GM23338 (cell line): ENCODE data around the gene SNCA. TPM values are rescaled to one million over a fixed set of nuclear protein-coding genes. Genes with fewer than 3 reads are reported as not detected.

ENCODE experiments used
- ATAC-seq: fragments of 200-7000 bp; cut with Tn5 transposase; 3 replicates; pipeline ENCODE4 v1.9.1; 2020
- DNase-seq: peaks from one replicate; pipeline ENCODE4 v3.0.0-alpha.2; 2015; ENCODE audit warnings: low spot score
- H2AFZ ChIP-seq: fragments of 200-600 bp; sonication (generic); 2 replicates; pipeline ENCODE4 v1.8.0; 2016; ENCODE audit warnings: antibody characterized with exemption, mild to moderate bottlenecking, moderate library complexity
- H3F3A ChIP-seq: fragments of 200-600 bp; sonication (generic); replicated peaks from 2 replicates; pipeline ENCODE4 v1.8.0; 2017; ENCODE audit warnings: antibody characterized with exemption, mixed run types, low read depth
- H3K27ac ChIP-seq: fragments of 200-600 bp; sonication (generic); 2 replicates; pipeline ENCODE4 v1.6.1; 2016; ENCODE audit warnings: low read depth
- H3K27me3 ChIP-seq: fragments of 200-600 bp; sonication (generic); 2 replicates; pipeline ENCODE4 v1.8.0; 2016; ENCODE audit warnings: mild to moderate bottlenecking, mixed run types, moderate library complexity; ENCODE audit not compliant: insufficient read depth
- H3K36me3 ChIP-seq: fragments of 200-600 bp; sonication (generic); 2 replicates; pipeline ENCODE4 v1.8.0; 2016; ENCODE audit warnings: mild to moderate bottlenecking; ENCODE audit not compliant: insufficient read depth
- H3K4me1 ChIP-seq: fragments of 200-600 bp; sonication (generic); 2 replicates; pipeline ENCODE4 v1.8.0; 2016; ENCODE audit warnings: mild to moderate bottlenecking, moderate library complexity; ENCODE audit not compliant: insufficient read depth
- H3K4me2 ChIP-seq: fragments of 200-600 bp; sonication (generic); 2 replicates; pipeline ENCODE4 v1.7.1; 2017; ENCODE audit warnings: mixed run types
- H3K4me3 ChIP-seq: fragments of 200-600 bp; sonication (generic); 2 replicates; pipeline ENCODE4 v1.6.1; 2016; ENCODE audit warnings: mixed run types
- H3K79me2 ChIP-seq: fragments of 200-600 bp; sonication (generic); replicated peaks from 2 replicates; pipeline ENCODE4 v1.8.0; 2017; ENCODE audit warnings: mild to moderate bottlenecking; ENCODE audit not compliant: insufficient read depth
- H3K9me2 ChIP-seq: fragments of 200-600 bp; sonication (generic); 2 replicates; pipeline ENCODE4 v1.8.0; 2017; ENCODE audit not compliant: insufficient read depth
- H4K20me1 ChIP-seq: fragments of 200-600 bp; sonication (generic); replicated peaks from 2 replicates; pipeline ENCODE4 v1.8.0; 2017; ENCODE audit warnings: mild to moderate bottlenecking; ENCODE audit not compliant: insufficient read depth
- H3K27ac Mint-ChIP-seq: 2 replicates; pipeline ENCODE4 v1.8.0; 2020; ENCODE audit warnings: inconsistent platforms, mild to moderate bottlenecking, moderate library complexity, mixed read lengths
- H3K27me3 Mint-ChIP-seq: 3 replicates; pipeline ENCODE4 v1.8.0; 2022; ENCODE audit warnings: low read depth, mild to moderate bottlenecking, moderate library complexity, mixed read lengths, inconsistent platforms; ENCODE audit not compliant: insufficient read depth, poor library complexity
- H3K36me3 Mint-ChIP-seq: 3 replicates; pipeline ENCODE4 v1.8.0; 2021; ENCODE audit warnings: low read depth, mild to moderate bottlenecking, inconsistent platforms, moderate library complexity, mixed read lengths
- H3K4me1 Mint-ChIP-seq: 3 replicates; pipeline ENCODE4 v1.8.0; 2020; ENCODE audit warnings: mild to moderate bottlenecking, inconsistent platforms, mixed read lengths
- H3K4me3 Mint-ChIP-seq: 3 replicates; pipeline ENCODE4 v1.8.0; 2021; ENCODE audit warnings: moderate library complexity, mild to moderate bottlenecking, inconsistent platforms, mixed read lengths
- H3K9me3 Mint-ChIP-seq: 3 replicates; pipeline ENCODE4 v1.8.0; 2020; ENCODE audit warnings: moderate library complexity, mild to moderate bottlenecking, inconsistent platforms, mixed read lengths
- CREB1 ChIP-seq: fragments of 250-450 bp; sonication (Bioruptor Pico); IDR thresholded peaks from 2 replicates; pipeline ENCODE4 v1.5.0; 2020; ENCODE audit warnings: low read depth, mild to moderate bottlenecking, moderate library complexity
- EZH2 ChIP-seq: fragments of 200-600 bp; sonication (generic); IDR thresholded peaks from one replicate; pipeline ENCODE4 v1.8.0; 2017; ENCODE audit warnings: antibody characterized with exemption, mild to moderate bottlenecking, low read depth; ENCODE audit not compliant: unreplicated experiment
- EZH2phosphoT487 ChIP-seq: fragments of 200-600 bp; sonication (generic); IDR thresholded peaks from one replicate; pipeline ENCODE4 v1.8.1; 2018; ENCODE audit warnings: antibody characterized with exemption; ENCODE audit not compliant: unreplicated experiment
- JUNB ChIP-seq: IDR thresholded peaks from one replicate; pipeline ENCODE4 v1.6.1; 2016; ENCODE audit warnings: antibody characterized with exemption; ENCODE audit not compliant: unreplicated experiment
- NANOG ChIP-seq: IDR thresholded peaks from 2 replicates; pipeline ENCODE4 v1.6.1; 2016; ENCODE audit warnings: antibody characterized with exemption, borderline replicate concordance
- POLR2AphosphoS5 ChIP-seq: IDR thresholded peaks from 2 replicates; pipeline ENCODE4 v1.6.1; 2016; ENCODE audit warnings: antibody characterized with exemption, low read depth
- STAT1 ChIP-seq: IDR thresholded peaks from one replicate; pipeline ENCODE4 v1.6.1; 2016; ENCODE audit warnings: antibody characterized with exemption; ENCODE audit not compliant: unreplicated experiment
- ZNF331 ChIP-seq: fragments of 250-450 bp; sonication (Bioruptor Pico); IDR thresholded peaks from 2 replicates; pipeline ENCODE4 v1.5.0; 2020; ENCODE audit warnings: low read depth, mild to moderate bottlenecking, moderate library complexity
- polyA plus RNA-seq: library from polyadenylated mRNA; unstranded; fragments of >200 nt; fragmentation: Nextera tagmentation; extraction: Ambion mirVana; gene quantifications from 2 replicates; pipeline ENCODE4 v1.2.1, GENCODE V29; 2016
- total RNA-seq: library from RNA; depleted of rRNA; stranded (reverse); fragments of >200 nt; shearing (Covaris generic); gene quantifications from 2 replicates; pipeline ENCODE4 v1.2.3, GENCODE V29; 2014
- TF ChIP-seq, protein P1 (sequence below), 2 experiments: fragments of 200-600 bp in 1 of 2; sonication (generic) in 1 of 2; conservative IDR thresholded peaks; 2 replicates each; pipeline versions ENCODE4 v1.5.1 to v1.6.1; 2016 to 2017; ENCODE audit warnings: antibody characterized with exemption in 2 of 2, low read depth in 2 of 2, mild to moderate bottlenecking in 2 of 2, moderate library complexity in 1 of 2
- TF ChIP-seq, protein P2 (sequence below): IDR thresholded peaks from 2 replicates; pipeline ENCODE4 v1.6.1; 2016; ENCODE audit warnings: antibody characterized with exemption
- TF ChIP-seq, protein P3 (sequence below): IDR thresholded peaks from one replicate; pipeline ENCODE4 v1.6.1; 2018; ENCODE audit warnings: antibody characterized with exemption; ENCODE audit not compliant: unreplicated experiment

SNCA gene
- total and polyA plus RNA-seq, 2 experiments from 2014 or later, result 15.6 to 31.1 TPM

DNA sequence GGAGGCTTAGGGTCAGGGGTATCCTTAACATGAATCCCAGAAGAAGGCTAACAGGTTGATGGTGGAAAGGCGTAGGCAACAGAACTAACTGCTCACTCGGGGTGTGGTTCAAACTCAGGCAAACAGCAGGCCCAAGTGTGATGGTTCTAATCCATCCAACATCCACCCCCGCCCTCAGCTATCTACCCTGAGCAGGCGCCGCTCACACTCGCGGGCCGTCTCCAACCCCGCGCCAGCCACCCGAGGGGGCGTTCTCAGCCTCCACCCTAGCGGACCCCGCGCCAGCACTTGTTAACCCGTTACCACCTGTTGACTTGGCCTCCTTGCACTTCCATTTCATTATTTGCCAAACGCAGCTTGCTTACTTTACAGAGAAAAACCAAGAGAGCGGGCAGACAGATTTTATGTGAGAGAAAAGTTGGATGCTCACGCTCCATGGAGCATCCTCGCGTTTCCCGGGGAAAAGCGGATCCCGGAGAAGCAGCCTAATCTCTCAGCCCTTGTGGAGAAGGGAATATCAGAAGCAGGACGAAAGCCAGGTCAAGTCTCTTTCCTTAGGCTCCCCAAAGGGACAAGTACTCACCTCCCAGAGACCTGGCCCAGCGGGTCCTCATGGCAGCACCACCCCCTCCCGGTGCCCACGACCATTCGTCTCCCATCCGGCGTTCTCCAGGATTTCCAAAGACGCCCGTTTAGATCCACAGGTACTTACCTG, 773 bp downstream of the SNCA start:
- H3K27ac Mint-ChIP-seq, result no peak overlapping the region
- H3K79me2 ChIP-seq, result no peaks in the 10 kb centered on the region; the same call in 1 of the 2 replicates
- peak overlapping the region; percentile 84 for H3K4me2 ChIP-seq
- H3K4me3 ChIP-seq, result peak overlapping the region; percentile 63
- H3K9me2 ChIP-seq, result no peaks in the 10 kb centered on the region
- peak overlapping the region; percentile 87 for H3K4me3 Mint-ChIP-seq
- H3K36me3 ChIP-seq, result no peaks in the 10 kb centered on the region
- H3K9me3 Mint-ChIP-seq, result no peaks in the 10 kb centered on the region
- H3K36me3 Mint-ChIP-seq, result no peaks in the 10 kb centered on the region
- H3K27me3 Mint-ChIP-seq, result peaks cover 19% of the 10 kb centered on the region
- peak; percentile 48 for TF ChIP-seq EZH2
- no peak for TF ChIP-seq CREB1 (CRISPR knock-in tag)
- H3K27me3 ChIP-seq, result peaks cover 15% of the 10 kb centered on the region
- peak overlapping the region; percentile 89 for H2AFZ ChIP-seq
- 0 out of 2 replicates have a peak, but pooled peaks cover 3% of the 10 kb centered on the region for H4K20me1 ChIP-seq
- no peaks in the 10 kb centered on the region for H3F3A ChIP-seq
- ATAC-seq (peak; percentile 45), DNase-seq (peak; percentile 61)
- peaks cover 16% of the 10 kb centered on the region for H3K4me1 Mint-ChIP-seq
- H3K4me1 ChIP-seq, result peaks cover 17% of the 10 kb centered on the region
- no peak overlapping the region for H3K27ac ChIP-seq

DNA sequence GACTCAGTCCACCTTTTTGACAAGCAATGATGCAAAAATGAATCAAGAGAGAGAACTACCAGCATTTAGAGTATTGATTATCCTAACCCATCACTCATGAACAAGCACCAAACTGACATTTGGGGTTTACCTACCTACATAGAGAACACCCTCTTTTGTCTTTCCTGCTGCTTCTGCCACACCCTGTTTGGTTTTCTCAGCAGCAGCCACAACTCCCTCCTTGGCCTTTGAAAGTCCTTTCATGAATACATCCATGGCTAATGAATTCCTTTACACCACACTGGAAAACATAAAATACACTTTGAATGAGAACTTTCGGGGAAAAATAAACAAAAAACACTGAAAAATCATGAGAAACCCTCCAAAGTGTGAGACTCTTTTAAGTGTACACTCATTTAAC, 1.5 kb downstream of the SNCA start:
- H3K36me3 ChIP-seq, result no peaks in the 10 kb centered on the region
- peak overlapping the region; percentile 63 for H3K4me3 ChIP-seq
- no peak overlapping the region for H3K27ac Mint-ChIP-seq
- 0 out of 2 replicates have a peak, but pooled peaks cover 3% of the 10 kb centered on the region for H4K20me1 ChIP-seq
- peak overlapping the region; percentile 84 for H3K4me2 ChIP-seq
- H3K27me3 ChIP-seq, result peaks cover 15% of the 10 kb centered on the region
- H2AFZ ChIP-seq, result no peak overlapping the region
- no peaks in the 10 kb centered on the region for H3K9me2 ChIP-seq
- H3K36me3 Mint-ChIP-seq, result no peaks in the 10 kb centered on the region
- H3K4me3 Mint-ChIP-seq, result peak overlapping the region; percentile 87
- ATAC-seq (no peak), DNase-seq (no peak)
- no peaks in the 10 kb centered on the region for H3F3A ChIP-seq
- H3K9me3 Mint-ChIP-seq, result no peaks in the 10 kb centered on the region
- peaks cover 17% of the 10 kb centered on the region for H3K4me1 ChIP-seq
- H3K27me3 Mint-ChIP-seq, result peaks cover 17% of the 10 kb centered on the region
- no peaks in the 10 kb centered on the region; the same call in 1 of the 2 replicates for H3K79me2 ChIP-seq
- H3K27ac ChIP-seq, result no peak overlapping the region
- peaks cover 16% of the 10 kb centered on the region for H3K4me1 Mint-ChIP-seq
- TF ChIP-seq POLR2AphosphoS5, result no peak
- TF ChIP-seq, protein P1, sequence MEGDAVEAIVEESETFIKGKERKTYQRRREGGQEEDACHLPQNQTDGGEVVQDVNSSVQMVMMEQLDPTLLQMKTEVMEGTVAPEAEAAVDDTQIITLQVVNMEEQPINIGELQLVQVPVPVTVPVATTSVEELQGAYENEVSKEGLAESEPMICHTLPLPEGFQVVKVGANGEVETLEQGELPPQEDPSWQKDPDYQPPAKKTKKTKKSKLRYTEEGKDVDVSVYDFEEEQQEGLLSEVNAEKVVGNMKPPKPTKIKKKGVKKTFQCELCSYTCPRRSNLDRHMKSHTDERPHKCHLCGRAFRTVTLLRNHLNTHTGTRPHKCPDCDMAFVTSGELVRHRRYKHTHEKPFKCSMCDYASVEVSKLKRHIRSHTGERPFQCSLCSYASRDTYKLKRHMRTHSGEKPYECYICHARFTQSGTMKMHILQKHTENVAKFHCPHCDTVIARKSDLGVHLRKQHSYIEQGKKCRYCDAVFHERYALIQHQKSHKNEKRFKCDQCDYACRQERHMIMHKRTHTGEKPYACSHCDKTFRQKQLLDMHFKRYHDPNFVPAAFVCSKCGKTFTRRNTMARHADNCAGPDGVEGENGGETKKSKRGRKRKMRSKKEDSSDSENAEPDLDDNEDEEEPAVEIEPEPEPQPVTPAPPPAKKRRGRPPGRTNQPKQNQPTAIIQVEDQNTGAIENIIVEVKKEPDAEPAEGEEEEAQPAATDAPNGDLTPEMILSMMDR (conservative IDR thresholded peaks at IDR 0.05; ENCODE audit: low read depth in 2 of 2), result no peak
- no peak for TF ChIP-seq EZH2phosphoT487
- no peak for TF ChIP-seq JUNB
- TF ChIP-seq, protein P2, sequence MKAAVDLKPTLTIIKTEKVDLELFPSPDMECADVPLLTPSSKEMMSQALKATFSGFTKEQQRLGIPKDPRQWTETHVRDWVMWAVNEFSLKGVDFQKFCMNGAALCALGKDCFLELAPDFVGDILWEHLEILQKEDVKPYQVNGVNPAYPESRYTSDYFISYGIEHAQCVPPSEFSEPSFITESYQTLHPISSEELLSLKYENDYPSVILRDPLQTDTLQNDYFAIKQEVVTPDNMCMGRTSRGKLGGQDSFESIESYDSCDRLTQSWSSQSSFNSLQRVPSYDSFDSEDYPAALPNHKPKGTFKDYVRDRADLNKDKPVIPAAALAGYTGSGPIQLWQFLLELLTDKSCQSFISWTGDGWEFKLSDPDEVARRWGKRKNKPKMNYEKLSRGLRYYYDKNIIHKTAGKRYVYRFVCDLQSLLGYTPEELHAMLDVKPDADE, result no peak
- no peak for TF ChIP-seq STAT1
- TF ChIP-seq NANOG, result no peak
- no peak for TF ChIP-seq CREB1 (CRISPR knock-in tag)
- TF ChIP-seq, protein P3, sequence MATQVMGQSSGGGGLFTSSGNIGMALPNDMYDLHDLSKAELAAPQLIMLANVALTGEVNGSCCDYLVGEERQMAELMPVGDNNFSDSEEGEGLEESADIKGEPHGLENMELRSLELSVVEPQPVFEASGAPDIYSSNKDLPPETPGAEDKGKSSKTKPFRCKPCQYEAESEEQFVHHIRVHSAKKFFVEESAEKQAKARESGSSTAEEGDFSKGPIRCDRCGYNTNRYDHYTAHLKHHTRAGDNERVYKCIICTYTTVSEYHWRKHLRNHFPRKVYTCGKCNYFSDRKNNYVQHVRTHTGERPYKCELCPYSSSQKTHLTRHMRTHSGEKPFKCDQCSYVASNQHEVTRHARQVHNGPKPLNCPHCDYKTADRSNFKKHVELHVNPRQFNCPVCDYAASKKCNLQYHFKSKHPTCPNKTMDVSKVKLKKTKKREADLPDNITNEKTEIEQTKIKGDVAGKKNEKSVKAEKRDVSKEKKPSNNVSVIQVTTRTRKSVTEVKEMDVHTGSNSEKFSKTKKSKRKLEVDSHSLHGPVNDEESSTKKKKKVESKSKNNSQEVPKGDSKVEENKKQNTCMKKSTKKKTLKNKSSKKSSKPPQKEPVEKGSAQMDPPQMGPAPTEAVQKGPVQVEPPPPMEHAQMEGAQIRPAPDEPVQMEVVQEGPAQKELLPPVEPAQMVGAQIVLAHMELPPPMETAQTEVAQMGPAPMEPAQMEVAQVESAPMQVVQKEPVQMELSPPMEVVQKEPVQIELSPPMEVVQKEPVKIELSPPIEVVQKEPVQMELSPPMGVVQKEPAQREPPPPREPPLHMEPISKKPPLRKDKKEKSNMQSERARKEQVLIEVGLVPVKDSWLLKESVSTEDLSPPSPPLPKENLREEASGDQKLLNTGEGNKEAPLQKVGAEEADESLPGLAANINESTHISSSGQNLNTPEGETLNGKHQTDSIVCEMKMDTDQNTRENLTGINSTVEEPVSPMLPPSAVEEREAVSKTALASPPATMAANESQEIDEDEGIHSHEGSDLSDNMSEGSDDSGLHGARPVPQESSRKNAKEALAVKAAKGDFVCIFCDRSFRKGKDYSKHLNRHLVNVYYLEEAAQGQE, result no peak
- no peak for TF ChIP-seq ZNF331
